Trophoblast cell (in vitro differentiated cells and primary cell): ENCODE measurements around the gene ADM2.

Source experiments
- DNase-seq, 2 donors: peaks; one replicate each; pipeline ENCODE4 v3.0.0-alpha.2; 2016
- H2AFZ ChIP-seq: 2 replicates; pipeline ENCODE4 v1.6.1; 2013; ENCODE audit warnings: low read length, moderate library complexity, mild to moderate bottlenecking; ENCODE audit not compliant: insufficient read depth, poor library complexity
- H2AK5ac ChIP-seq: 2 replicates; pipeline ENCODE4 v1.6.1; 2013; ENCODE audit warnings: mild to moderate bottlenecking, low read length
- H2BK120ac ChIP-seq: 2 replicates; pipeline ENCODE4 v1.6.1; 2013; ENCODE audit warnings: low read length, mild to moderate bottlenecking, moderate library complexity; ENCODE audit not compliant: insufficient read depth, poor library complexity
- H2BK12ac ChIP-seq: 2 replicates; pipeline ENCODE4 v1.6.1; 2013; ENCODE audit warnings: mild to moderate bottlenecking, low read length, moderate library complexity
- H2BK5ac ChIP-seq: 2 replicates; pipeline ENCODE4 v1.6.1; 2013; ENCODE audit warnings: low read length, low read depth, moderate library complexity, mild to moderate bottlenecking; ENCODE audit not compliant: poor library complexity
- H3K14ac ChIP-seq: 2 replicates; pipeline ENCODE4 v1.6.1; 2013; ENCODE audit warnings: mild to moderate bottlenecking, low read length
- H3K18ac ChIP-seq: 2 replicates; pipeline ENCODE4 v1.6.1; 2013; ENCODE audit warnings: mild to moderate bottlenecking, low read length
- H3K23ac ChIP-seq: 2 replicates; pipeline ENCODE4 v1.6.1; 2013; ENCODE audit warnings: low read length
- H3K27ac ChIP-seq: 2 replicates; pipeline ENCODE4 v1.5.1; 2013; ENCODE audit warnings: low read depth, mild to moderate bottlenecking, inconsistent platforms, low read length, moderate library complexity
- H3K27me3 ChIP-seq: 2 replicates; pipeline ENCODE4 v1.6.1; 2013; ENCODE audit warnings: inconsistent platforms, mild to moderate bottlenecking, low read length, moderate library complexity; ENCODE audit not compliant: insufficient read depth
- H3K36me3 ChIP-seq, 2 experiments: 1 replicate in 1 of 2; 2 replicates in 1 of 2; pipeline ENCODE4 v1.6.1; 2013; ENCODE audit warnings: low read length in 2 of 2, mild to moderate bottlenecking in 2 of 2, moderate library complexity in 1 of 2; ENCODE audit not compliant: insufficient read depth in 2 of 2, control insufficient read depth in 1 of 2
- H3K4ac ChIP-seq: 2 replicates; pipeline ENCODE4 v1.6.1; 2013; ENCODE audit warnings: low read depth, mild to moderate bottlenecking, low read length, moderate library complexity
- H3K4me1 ChIP-seq, 2 experiments: 1 replicate in 1 of 2; 2 replicates in 1 of 2; pipeline ENCODE4 v1.6.1; 2013; ENCODE audit warnings: low read length in 2 of 2, mild to moderate bottlenecking in 2 of 2, moderate library complexity in 1 of 2; ENCODE audit not compliant: insufficient read depth in 2 of 2, control insufficient read depth in 1 of 2
- H3K4me2 ChIP-seq: 2 replicates; pipeline ENCODE4 v1.6.1; 2013; ENCODE audit warnings: inconsistent platforms, mild to moderate bottlenecking, low read length, moderate library complexity
- H3K4me3 ChIP-seq: 2 replicates; pipeline ENCODE4 v1.5.1; 2013; ENCODE audit warnings: mild to moderate bottlenecking, low read depth, low read length, inconsistent platforms
- H3K79me1 ChIP-seq: one replicate; pipeline ENCODE4 v1.6.1; 2013; ENCODE audit warnings: low read length
- H3K79me2 ChIP-seq: 2 replicates; pipeline ENCODE4 v1.6.1; 2013; ENCODE audit warnings: low read length, mild to moderate bottlenecking; ENCODE audit not compliant: control insufficient read depth, insufficient read depth, poor library complexity
- H3K9ac ChIP-seq: 2 replicates; pipeline ENCODE4 v1.6.1; 2013; ENCODE audit warnings: mild to moderate bottlenecking, low read length
- H3K9me3 ChIP-seq: 2 replicates; pipeline ENCODE4 v1.6.1; 2013; ENCODE audit warnings: low read depth, mild to moderate bottlenecking, control low read depth, inconsistent platforms, low read length; ENCODE audit not compliant: insufficient read depth
- H4K12ac ChIP-seq: 2 replicates; pipeline ENCODE4 v1.6.1; 2013; ENCODE audit warnings: low read depth, mild to moderate bottlenecking, low read length, moderate library complexity
- H4K8ac ChIP-seq: 2 replicates; pipeline ENCODE4 v1.6.1; 2013; ENCODE audit warnings: low read depth, mild to moderate bottlenecking, low read length, moderate library complexity
- H4K91ac ChIP-seq: one replicate; pipeline ENCODE4 v1.6.1; 2013; ENCODE audit warnings: low read depth, mild to moderate bottlenecking, low read length, moderate library complexity
- WGBS: extraction: QIAGEN DNeasy Blood & Tissue Kit; methylation state at CpG from one replicate; pipeline ENCODE4 v1.1.7; 2013; ENCODE audit warnings: missing lambda C conversion rate; ENCODE audit not compliant: insufficient read length, insufficient coverage; ENCODE audit errors: extremely low coverage; 5-methylcytosine and 5-hydroxymethylcytosine counted together

ADM2 gene

DNA sequence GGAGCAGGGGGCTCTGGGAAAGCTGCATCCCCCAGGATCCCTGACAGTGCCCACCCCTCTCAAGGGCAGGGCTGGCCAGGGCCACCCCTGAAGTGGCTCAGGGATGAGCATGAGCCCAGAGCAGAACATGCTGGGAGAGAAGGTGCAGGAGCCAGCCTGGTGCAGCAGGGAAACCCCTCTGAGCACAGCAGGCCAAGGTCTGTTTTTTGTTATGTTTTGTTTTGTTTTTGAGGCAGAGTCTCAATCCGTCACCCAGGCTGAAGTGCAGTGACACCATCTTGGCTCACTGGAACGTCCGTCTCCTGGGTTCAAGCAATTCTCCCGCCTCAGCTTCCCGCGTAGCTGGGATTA, 5.7 kb upstream of the ADM2 start:
- WGBS: no CpG with 5 or more reads among the region's 6 CpGs
- peaks cover 3 to 4% of the 10 kb centered on the region in 2 experiments for H3K36me3 ChIP-seq
- peak overlapping the region; percentile 29 for H2BK120ac ChIP-seq

DNA sequence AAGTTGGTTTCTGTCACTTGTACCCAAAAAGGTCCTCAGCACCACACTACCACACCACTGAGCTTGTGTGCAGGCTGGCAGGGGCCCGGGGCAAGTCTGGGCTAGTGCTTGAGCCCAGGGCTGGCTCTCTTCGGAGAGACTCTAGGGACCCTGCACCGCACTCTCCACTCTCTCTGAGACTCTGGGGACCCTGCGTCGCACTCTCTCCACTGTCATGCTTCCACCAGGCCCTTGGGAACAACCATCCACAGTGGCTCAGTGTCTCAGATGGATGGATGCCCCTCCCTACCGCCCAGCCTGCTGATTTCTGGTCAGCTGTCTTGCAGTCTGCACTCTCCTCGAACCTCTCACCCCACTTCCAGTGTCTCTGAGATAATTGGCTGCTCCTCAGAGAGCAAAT, 4.5 kb upstream of the ADM2 start:
- Histone ChIP-seq H3K27me3 (peaks cover 16% of the 10 kb centered on the region), H2BK12ac (no peak overlapping the region), H3K27ac (no peak overlapping the region), H3K9me3 (peaks cover 7% of the 10 kb centered on the region), H3K23ac (no peak overlapping the region), H4K91ac (peak overlapping the region; percentile 19), H3K4me3 (no peak overlapping the region), H4K8ac (no peak overlapping the region), H3K4me2 (no peak overlapping the region), H3K9ac (no peak overlapping the region), H2BK5ac (no peak overlapping the region), H3K4ac (no peak overlapping the region), H3K79me2 (peaks cover 20% of the 10 kb centered on the region), H2AK5ac (no peak overlapping the region), H4K12ac (no peak overlapping the region), H3K79me1 (peaks cover 11% of the 10 kb centered on the region), H3K36me3 (peaks cover 0 to 3% of the 10 kb centered on the region in 2 experiments), H2BK120ac (no peak overlapping the region), H3K14ac (no peak overlapping the region), H3K18ac (no peak overlapping the region), H3K4me1 (peaks cover 21 to 28% of the 10 kb centered on the region in 2 experiments), H2AFZ (no peak overlapping the region)
- DNase-seq: no peak
- no CpG with 5 or more reads among the region's 7 CpGs for WGBS

More for the DNA sequence above, 5.7 kb upstream of the ADM2 start:
- peak overlapping the region; percentile 76 for H3K14ac ChIP-seq
- peak overlapping the region; percentile 83 for H4K12ac ChIP-seq
- no peak overlapping the region for H3K23ac ChIP-seq
- H3K9me3 ChIP-seq: peaks cover 5% of the 10 kb centered on the region
- H2AK5ac ChIP-seq: peak overlapping the region; percentile 83
- H2BK5ac ChIP-seq: no peak overlapping the region
- no peak overlapping the region for H3K18ac ChIP-seq
- peak overlapping the region; percentile 55 for H4K91ac ChIP-seq
- no peak overlapping the region for H3K4me3 ChIP-seq
- H3K4ac ChIP-seq: peak overlapping the region; percentile 44
- H3K27me3 ChIP-seq: peaks cover 6% of the 10 kb centered on the region
- H3K9ac ChIP-seq: no peak overlapping the region
- H4K8ac ChIP-seq: peak overlapping the region; percentile 81
- DNase-seq: no peak
- no peak overlapping the region for H3K27ac ChIP-seq
- H3K79me1 ChIP-seq: peaks cover 6% of the 10 kb centered on the region
- peak overlapping the region; percentile 66 for H2AFZ ChIP-seq
- H2BK12ac ChIP-seq: no peak overlapping the region
- H3K4me1 ChIP-seq: peaks cover 27 to 28% of the 10 kb centered on the region in 2 experiments
- peaks cover 24% of the 10 kb centered on the region for H3K79me2 ChIP-seq
- peak overlapping the region; percentile 82 for H3K4me2 ChIP-seq

DNA sequence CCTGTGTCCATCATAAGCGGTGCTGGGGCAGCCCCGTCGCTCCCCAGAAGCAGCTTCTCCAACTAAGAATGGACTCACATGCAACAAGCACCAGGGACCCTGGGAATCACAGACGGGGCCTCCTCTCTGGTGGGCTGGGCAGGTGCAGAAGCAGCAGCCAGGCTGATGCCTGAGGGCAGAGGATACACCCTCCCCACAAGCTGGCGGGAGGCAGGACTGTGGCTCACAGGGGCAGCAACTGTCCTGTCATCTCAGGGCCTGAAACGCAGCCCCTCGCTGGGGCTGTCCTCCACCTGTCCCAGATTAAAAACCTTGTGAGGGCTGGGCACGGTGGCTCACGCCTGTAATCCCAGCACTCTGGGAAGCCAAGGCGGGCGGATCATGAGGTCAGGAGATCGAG, 3.4 kb upstream of the ADM2 start:
- Histone ChIP-seq H2AFZ (no peak overlapping the region), H3K4ac (no peak overlapping the region), H3K4me3 (no peak overlapping the region), H4K8ac (no peak overlapping the region), H3K18ac (no peak overlapping the region), H3K79me1 (peaks cover 13% of the 10 kb centered on the region), H4K91ac (no peak overlapping the region), H2BK120ac (no peak overlapping the region), H3K23ac (no peak overlapping the region), H2AK5ac (no peak overlapping the region), H2BK5ac (no peak overlapping the region), H4K12ac (no peak overlapping the region), H3K4me1 (peaks cover 15 to 19% of the 10 kb centered on the region in 2 experiments), H3K9me3 (peaks cover 7% of the 10 kb centered on the region), H3K27me3 (peaks cover 17% of the 10 kb centered on the region), H3K9ac (no peak overlapping the region), H3K36me3 (no peaks in the 10 kb centered on the region), H3K79me2 (peaks cover 18% of the 10 kb centered on the region), H3K4me2 (no peak overlapping the region), H3K14ac (no peak overlapping the region), H2BK12ac (no peak overlapping the region), H3K27ac (no peak overlapping the region)
- no CpG with 5 or more reads among the region's 12 CpGs for WGBS
- no peak for DNase-seq

GRCh38 chr22:50479721-50480120, 1.6 kb upstream of the ADM2 start:
- Histone ChIP-seq H3K9ac (no peak overlapping the region), H4K12ac (no peak overlapping the region), H3K36me3 (no peaks in the 10 kb centered on the region), H4K91ac (no peak overlapping the region), H3K4me1 (peaks cover 10 to 12% of the 10 kb centered on the region in 2 experiments), H4K8ac (no peak overlapping the region), H3K23ac (no peak overlapping the region), H3K27me3 (peaks cover 17% of the 10 kb centered on the region), H3K27ac (no peak overlapping the region), H3K79me2 (peaks cover 7% of the 10 kb centered on the region), H3K4me2 (no peak overlapping the region), H2BK5ac (no peak overlapping the region), H3K4ac (no peak overlapping the region), H3K4me3 (peak overlapping the region; percentile 0), H3K9me3 (peaks cover 7% of the 10 kb centered on the region), H2BK12ac (no peak overlapping the region), H2AK5ac (no peak overlapping the region), H3K14ac (no peak overlapping the region), H3K18ac (no peak overlapping the region), H2BK120ac (no peak overlapping the region), H2AFZ (no peak overlapping the region), H3K79me1 (peaks cover 13% of the 10 kb centered on the region)
- DNase-seq: no peak
- WGBS: no CpG with 5 or more reads among the region's 11 CpGs
